HCT116 (cell line): Measurements from ENCODE around the gene GPS2. TPM values are rescaled to one million over a fixed set of nuclear protein-coding genes. Genes with fewer than 3 reads are reported as not detected.
A peak's percentile ranks its signal among the peaks of the same experiment; 100 is the strongest.

ENCODE experiments used
- ATAC-seq: fragments of 200-7000 bp; cut with Tn5 transposase; 2 replicates; pipeline ENCODE4 v1.9.1; 2020; ENCODE audit warnings: mild to moderate bottlenecking, moderate library complexity
- BruUV-seq: library from RNA; stranded (reverse); fragments of 400-500 nt; replicated peaks from 2 replicates; lab custom pipeline; 2021; lab: Mats Ljungman, UMichigan
- CTCF ChIA-PET: fragments of 300-600 bp; sonication (Branson Sonifier 250); formaldehyde crosslinking; loops from one replicate; lab custom pipeline; 2021; ENCODE audit warnings: antibody characterized with exemption; lab: Charles Lee
- POLR2A ChIA-PET: fragments of 300-600, 350-600 bp; sonication (Branson Sonifier 250); formaldehyde crosslinking; loops from one replicate; lab custom pipeline; 2021; ENCODE audit warnings: antibody characterized with exemption; lab: Charles Lee
- RAD21 ChIA-PET, 2 experiments: fragments of 300-600 bp; sonication (Branson Sonifier 250); formaldehyde crosslinking; loops; one replicate each; lab custom pipeline; 2023; ENCODE audit warnings: low total read pairs in 2 of 2; ENCODE audit not compliant: uncharacterized antibody in 2 of 2, unreplicated experiment in 2 of 2, low non-redundant PET in 1 of 2; lab: Charles Lee
- DNase-seq: peaks from one replicate; pipeline ENCODE4 v3.0.0-alpha.2; 2010; ENCODE audit warnings: low read depth, low spot score
- H2AFZ ChIP-seq: fragments of 200-600 bp; shearing (Covaris generic), sonication (generic); 2 replicates; pipeline ENCODE4 v1.6.1; 2017; ENCODE audit warnings: low read depth, mixed run types, mixed read lengths, antibody characterized with exemption, low read length; ENCODE audit not compliant: poor library complexity, severe bottlenecking
- H3K27ac ChIP-seq: 2 replicates; pipeline ENCODE4 v1.5.1; 2012; ENCODE audit warnings: low read depth, low read length
- H3K27me3 ChIP-seq: fragments of 200-600 bp; sonication (generic); 2 replicates; pipeline ENCODE4 v1.6.1; 2016; ENCODE audit warnings: mixed run types, low read length, mixed read lengths; ENCODE audit not compliant: insufficient read depth
- H3K36me3 ChIP-seq, 2 experiments: fragments of 200-500 bp in 1 of 2; fragments of 200-600 bp in 1 of 2; sonication (Bioruptor generic) in 1 of 2; sonication (generic) in 1 of 2; 2 replicates each; pipeline versions ENCODE4 v1.5.1 to v1.6.1; 2014 to 2016; ENCODE audit warnings: low read length in 2 of 2, inconsistent platforms in 1 of 2, mixed read lengths in 1 of 2, mixed run types in 1 of 2; ENCODE audit not compliant: insufficient read depth in 2 of 2, control insufficient read depth in 1 of 2
- H3K4me1 ChIP-seq, 2 experiments: fragments of 200-600 bp in 1 of 2; sonication (generic) in 1 of 2; 2 replicates each; pipeline versions ENCODE4 v1.5.1 to v1.6.1; 2012 to 2017; ENCODE audit warnings: low read length in 2 of 2, inconsistent platforms in 1 of 2, mild to moderate bottlenecking in 1 of 2, mixed read lengths in 1 of 2, mixed run types in 1 of 2, moderate library complexity in 1 of 2; ENCODE audit not compliant: insufficient read depth in 2 of 2, control insufficient read depth in 1 of 2
- H3K4me2 ChIP-seq: fragments of 200-600 bp; sonication (generic); 2 replicates; pipeline ENCODE4 v1.6.1; 2017; ENCODE audit warnings: mixed run types, low read length, mixed read lengths
- H3K4me3 ChIP-seq, 2 experiments: fragments of 200-600 bp in 1 of 2; sonication (generic) in 1 of 2; replicated peaks in 1 of 2; 2 replicates each; pipeline ENCODE4 v1.5.1; 2011 to 2016; ENCODE audit warnings: low read length in 2 of 2, control low read depth in 1 of 2, low read depth in 1 of 2, mild to moderate bottlenecking in 1 of 2, mixed read lengths in 1 of 2, mixed run types in 1 of 2
- H3K79me2 ChIP-seq: fragments of 200-600 bp; sonication (generic); 2 replicates; pipeline ENCODE4 v1.6.1; 2017; ENCODE audit warnings: mild to moderate bottlenecking, mixed run types, low read length, moderate library complexity, mixed read lengths; ENCODE audit not compliant: insufficient read depth
- H3K9ac ChIP-seq: fragments of 200-600 bp; sonication (generic); 2 replicates; pipeline ENCODE4 v1.6.1; 2016; ENCODE audit warnings: low read length, mixed read lengths
- H3K9me2 ChIP-seq: fragments of 200-600 bp; sonication (generic), shearing (Covaris generic); 2 replicates; pipeline ENCODE4 v1.6.1; 2017; ENCODE audit warnings: mixed run types, mild to moderate bottlenecking, moderate library complexity; ENCODE audit not compliant: insufficient read depth
- H3K9me3 ChIP-seq, 2 experiments: fragments of 200-500 bp in 1 of 2; fragments of 200-600 bp in 1 of 2; sonication (Bioruptor generic) in 1 of 2; sonication (generic) in 1 of 2; 2 replicates each; pipeline ENCODE4 v1.6.1; 2014 to 2017; ENCODE audit warnings: low read length in 2 of 2, mixed read lengths in 2 of 2, inconsistent platforms in 1 of 2, low read depth in 1 of 2, mild to moderate bottlenecking in 1 of 2, mixed run types in 1 of 2, moderate library complexity in 1 of 2; ENCODE audit not compliant: control insufficient read depth in 1 of 2, insufficient read depth in 1 of 2
- H4K20me1 ChIP-seq: fragments of 200-600 bp; sonication (generic), shearing (Covaris generic); 2 replicates; pipeline ENCODE4 v1.6.1; 2017; ENCODE audit warnings: mixed run types, mild to moderate bottlenecking, moderate library complexity; ENCODE audit not compliant: insufficient read depth
- ATF3 ChIP-seq: IDR thresholded peaks from 2 replicates; pipeline ENCODE4 v1.6.1; 2012
- EGR1 ChIP-seq: IDR thresholded peaks from 2 replicates; pipeline ENCODE4 v1.6.1; 2012; ENCODE audit warnings: low read depth
- EZH2phosphoT487 ChIP-seq: fragments of 200-600 bp; IDR thresholded peaks from 2 replicates; pipeline ENCODE4 v1.6.1; 2018; ENCODE audit warnings: antibody characterized with exemption, borderline replicate concordance
- JUND ChIP-seq: IDR thresholded peaks from 2 replicates; pipeline ENCODE4 v1.6.1; 2012
- RAD21 ChIP-seq: IDR thresholded peaks from 2 replicates; pipeline ENCODE4 v1.6.1; 2012; ENCODE audit warnings: low read depth, mild to moderate bottlenecking
- SIN3A ChIP-seq: IDR thresholded peaks from 2 replicates; pipeline ENCODE4 v1.6.1; 2012; ENCODE audit warnings: low read depth
- ZFX ChIP-seq: fragments of 450-650 bp; IDR thresholded peaks from 2 replicates; pipeline ENCODE4 v1.6.1; 2017
- ZNF274 ChIP-seq: fragments of 200-500 bp; sonication (Bioruptor generic); IDR thresholded peaks from 2 replicates; pipeline ENCODE4 v1.6.1; 2014; ENCODE audit warnings: mild to moderate bottlenecking, low read depth, low read length, inconsistent platforms
- intact Hi-C: fragments of 100-400 bp; cut with micrococcal nuclease; formaldehyde crosslinking; loops from 2 replicates; pipeline ENCODE4 v1.10.0; 2022
- total RNA-seq: library from RNA; stranded (reverse); gene quantifications from one replicate; pipeline ENCODE4 v1.2.1, GENCODE V29; 2021; ENCODE audit not compliant: unreplicated experiment

The GPS2 gene
- total RNA-seq, 1 experiment from 2014 or later: 61.3 TPM

DNA sequence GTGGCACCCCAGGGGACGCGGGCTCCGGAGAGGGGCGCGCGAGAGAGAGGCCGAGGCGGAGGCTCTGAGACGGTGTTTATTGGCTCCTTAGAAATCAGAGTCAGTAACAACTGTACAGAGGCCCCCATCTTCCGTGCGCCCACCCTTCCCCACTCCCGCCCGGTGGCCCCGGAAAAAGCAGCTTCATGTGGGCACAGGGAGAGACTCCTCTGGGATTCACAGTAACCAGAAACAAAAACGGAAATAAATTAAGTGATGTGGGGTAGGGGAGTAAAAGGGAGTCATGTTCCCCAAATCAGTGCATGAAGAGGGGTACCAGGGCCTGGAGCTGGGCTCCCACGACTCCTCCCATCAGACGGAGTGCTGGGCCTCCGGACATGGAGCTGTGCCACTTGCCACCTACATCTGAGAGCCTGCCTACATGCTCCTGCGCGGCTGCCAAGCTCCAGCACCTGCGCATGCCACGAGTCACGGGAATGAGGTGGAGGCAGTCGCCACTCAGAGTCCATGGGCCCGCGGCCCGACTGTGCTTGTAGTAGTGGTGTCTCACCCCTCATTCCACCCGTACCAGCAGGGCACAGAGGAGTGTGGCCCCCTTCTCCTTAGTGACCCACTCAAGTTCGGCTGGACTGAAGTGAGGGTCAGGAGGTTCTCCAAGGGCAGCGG is 543 bp upstream of the GPS2 start:
- H3K4me3 ChIP-seq: peak overlapping the region; percentile 81 to 96
- peak overlapping the region; percentile 93 for H3K27ac ChIP-seq
- DNase-seq (no peak), ATAC-seq (no peak)
- no peaks in the 10 kb centered on the region for H3K27me3 ChIP-seq
- ChIA-PET CTCF (interaction anchor here (0.5 to 1.4 kb wide), 2 partner anchors 14 kb away, joined by 5 read pairs; partner anchors contain the start of gene NEURL4), RAD21 (no interaction called here), POLR2A (no interaction called here)
- peaks cover 18% of the 10 kb centered on the region for H4K20me1 ChIP-seq
- H3K4me2 ChIP-seq: peak overlapping the region; percentile 96
- peaks cover 41% of the 10 kb centered on the region for H3K79me2 ChIP-seq
- no TSS peak for BruUV-seq
- TF ChIP-seq ZFX (no peak), JUND (no peak), EZH2phosphoT487 (no peak), RAD21 (no peak), EGR1 (no peak), ATF3 (no peak)
- H3K4me1 ChIP-seq: peaks cover 19 to 43% of the 10 kb centered on the region in 2 experiments
- peak overlapping the region; percentile 90 for H3K9ac ChIP-seq
- H3K9me2 ChIP-seq: no peaks in the 10 kb centered on the region
- peaks cover 24 to 49% of the 10 kb centered on the region in 2 experiments for H3K36me3 ChIP-seq
- H3K9me3 ChIP-seq: no peaks in the 10 kb centered on the region
- intact Hi-C loops: no loop called here
- no peak overlapping the region for H2AFZ ChIP-seq

DNA sequence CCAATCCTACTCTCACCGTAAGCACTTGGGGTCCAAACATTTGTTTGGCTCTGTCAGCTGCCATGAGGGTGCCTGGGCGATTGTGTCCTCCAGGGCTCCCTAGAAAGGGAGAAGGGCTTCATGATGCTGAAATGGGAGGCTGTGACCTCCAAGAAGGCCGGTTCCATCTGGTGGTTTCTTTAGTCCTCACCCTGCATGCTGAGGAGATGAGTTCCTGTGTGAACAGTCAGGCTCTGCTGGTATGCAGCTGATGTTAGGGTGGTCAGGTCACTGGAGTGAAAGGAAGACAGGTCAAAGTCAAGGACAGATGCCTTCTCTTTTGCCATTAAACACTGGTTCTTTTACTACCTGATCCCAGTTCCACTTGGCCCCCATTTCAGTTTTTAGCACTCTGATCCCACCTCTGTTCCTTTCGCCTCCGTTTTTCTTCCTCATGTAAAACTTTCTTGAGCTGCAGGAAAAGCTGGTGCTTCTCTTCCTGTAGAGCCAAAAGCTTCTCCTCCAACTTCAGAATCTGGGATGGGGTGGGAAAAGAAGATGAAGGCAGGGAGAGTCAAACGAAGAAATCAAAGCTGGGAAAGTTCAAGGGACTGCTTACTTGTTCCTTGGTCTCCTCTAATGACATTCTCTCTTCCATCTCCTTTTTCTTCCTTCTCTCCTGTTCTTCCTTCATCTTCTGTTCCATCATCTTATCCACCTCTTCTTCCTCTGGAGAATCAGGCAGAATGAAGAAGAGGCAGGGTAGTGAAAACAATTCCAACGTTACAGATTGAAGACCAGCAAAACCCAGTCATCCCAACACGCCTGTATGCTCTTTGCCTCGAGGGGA is 1.1 kb downstream of the GPS2 start:
- peaks cover 56% of the 10 kb centered on the region for H3K79me2 ChIP-seq
- ATAC-seq: peak; percentile 4; the same call in 1 of the 2 replicates
- H3K4me3 ChIP-seq: peak overlapping the region; percentile 81 to 96
- ChIA-PET RAD21 (no interaction called here), POLR2A (interaction anchor here (1.0 to 2.3 kb wide), 5 partner anchors 16 to 90 kb away, joined by 3 to 11 read pairs (median 4); partner anchors contain the start of genes GABARAP, NEURL4, PHF23 and TMEM256), CTCF (interaction anchor here (0.6 to 2.2 kb wide), 8 partner anchors 11 to 262 kb away, joined by 3 to 7 read pairs (median 3); partner anchors contain the start of genes NEURL4 and SLC2A4)
- H2AFZ ChIP-seq: no peak overlapping the region
- peak overlapping the region; percentile 96 for H3K4me2 ChIP-seq
- H3K36me3 ChIP-seq: peaks cover 35 to 58% of the 10 kb centered on the region in 2 experiments
- H3K9me3 ChIP-seq: no peaks in the 10 kb centered on the region
- no peak for TF ChIP-seq ZNF274
- peak; percentile 5; the same call in 1 of the 2 replicates for TF ChIP-seq SIN3A
- H3K9me2 ChIP-seq: no peaks in the 10 kb centered on the region
- BruUV-seq: TSS peak; percentile 80
- peaks cover 34% of the 10 kb centered on the region for H4K20me1 ChIP-seq
- H3K27ac ChIP-seq: peak overlapping the region; percentile 93
- no peaks in the 10 kb centered on the region for H3K27me3 ChIP-seq
- peaks cover 32 to 59% of the 10 kb centered on the region in 2 experiments for H3K4me1 ChIP-seq
- peak overlapping the region; percentile 90 for H3K9ac ChIP-seq
- no peak for DNase-seq
- intact Hi-C loops: no loop called here
